H1 (cell line): ENCODE results near the gene CKLF. TPM values are rescaled to one million over a fixed set of nuclear protein-coding genes. Genes with fewer than 3 reads are reported as not detected.

ENCODE experiments used
- CTCF ChIA-PET: fragments of 300-600 bp; sonication (Branson Sonifier 250); formaldehyde crosslinking; loops from one replicate; lab custom pipeline; 2021; ENCODE audit not compliant: partially characterized antibody; lab: Charles Lee
- POLR2A ChIA-PET: fragments of 300-600 bp; sonication (Branson Sonifier 250); formaldehyde crosslinking; loops from one replicate; lab custom pipeline; 2021; ENCODE audit warnings: inconsistent platforms; ENCODE audit not compliant: partially characterized antibody; lab: Charles Lee
- DNase-seq, 2 experiments: peaks; one replicate each; pipeline versions ENCODE4 v3.0.0 to v3.0.0-alpha.2; 2010 to 2022; ENCODE audit warnings: low spot score in 2 of 2, low read depth in 1 of 2, mixed read lengths in 1 of 2
- FAIRE-seq: peaks from 2 replicates; lab custom pipeline; 2011; peaks lifted over from hg19 to GRCh38; lab: Jason Lieb, UNC
- H2AFZ ChIP-seq: 2 replicates; pipeline ENCODE4 v1.8.1; 2012; ENCODE audit warnings: low read length, inconsistent platforms
- H2AK5ac ChIP-seq: 2 replicates; pipeline ENCODE4 v1.6.1; 2013; ENCODE audit warnings: low read depth, low read length
- H2BK120ac ChIP-seq: replicated peaks from 2 replicates; pipeline ENCODE3; 2013; ENCODE audit warnings: low read depth, low read length, inconsistent platforms
- H2BK12ac ChIP-seq: 2 replicates; pipeline ENCODE4 v1.6.1; 2013; ENCODE audit warnings: low read depth, low read length
- H2BK15ac ChIP-seq: 2 replicates; pipeline ENCODE4 v1.6.1; 2013; ENCODE audit warnings: low read length
- H2BK20ac ChIP-seq: 2 replicates; pipeline ENCODE4 v1.6.1; 2013; ENCODE audit warnings: low read length
- H2BK5ac ChIP-seq: 2 replicates; pipeline ENCODE4 v1.6.1; 2013; ENCODE audit warnings: low read depth, low read length
- H3K14ac ChIP-seq: 2 replicates; pipeline ENCODE4 v1.6.1; 2013; ENCODE audit warnings: inconsistent platforms; ENCODE audit not compliant: insufficient read length
- H3K18ac ChIP-seq: 2 replicates; pipeline ENCODE4 v1.6.1; 2013; ENCODE audit warnings: low read length; ENCODE audit errors: extremely low read depth
- H3K23ac ChIP-seq: 2 replicates; pipeline ENCODE4 v1.6.1; 2013; ENCODE audit warnings: inconsistent platforms; ENCODE audit not compliant: insufficient read length
- H3K23me2 ChIP-seq: 2 replicates; pipeline ENCODE4 v1.6.1; 2013; ENCODE audit warnings: low read depth, low read length
- H3K27ac ChIP-seq: 2 replicates; pipeline ENCODE4 v1.6.1; 2011; ENCODE audit warnings: low read depth, low read length, inconsistent platforms
- H3K27me3 ChIP-seq, 4 experiments: replicated peaks in 1 of 4; 1 replicate in 1 of 4; 2 replicates in 3 of 4; pipeline versions ENCODE4 v1.6.1 to v1.8.1; 2011 to 2013; ENCODE audit warnings: low read length in 3 of 4, mild to moderate bottlenecking in 3 of 4, inconsistent platforms in 2 of 4, mixed read lengths in 2 of 4, moderate library complexity in 1 of 4; ENCODE audit not compliant: control insufficient read depth in 3 of 4, insufficient read depth in 3 of 4; ENCODE audit errors: extremely low read depth in 1 of 4
- H3K36me3 ChIP-seq, 4 experiments: 2 replicates each; pipeline versions ENCODE4 v1.6.1 to v1.8.1; 2011 to 2013; ENCODE audit warnings: mild to moderate bottlenecking in 4 of 4, low read length in 3 of 4, moderate library complexity in 2 of 4, control low read depth in 1 of 4, inconsistent platforms in 1 of 4; ENCODE audit not compliant: insufficient read depth in 4 of 4, control insufficient read depth in 2 of 4
- H3K4ac ChIP-seq: replicated peaks from 2 replicates; pipeline ENCODE3; 2013; ENCODE audit warnings: low read length, low read depth, mixed read lengths, inconsistent platforms; ENCODE audit not compliant: insufficient read length
- H3K4me1 ChIP-seq, 4 experiments: replicated peaks in 1 of 4; 1 replicate in 1 of 4; 2 replicates in 3 of 4; pipeline versions ENCODE4 v1.6.1 to v1.8.1; 2011 to 2013; ENCODE audit warnings: low read length in 3 of 4, inconsistent platforms in 2 of 4, mixed read lengths in 1 of 4; ENCODE audit not compliant: insufficient read depth in 4 of 4, control insufficient read depth in 3 of 4
- H3K4me2 ChIP-seq, 2 experiments: 2 replicates each; pipeline versions ENCODE4 v1.6.1 to v1.8.1; 2011 to 2013; ENCODE audit warnings: low read depth in 2 of 2, low read length in 2 of 2, control low read depth in 1 of 2, inconsistent platforms in 1 of 2, mild to moderate bottlenecking in 1 of 2; ENCODE audit not compliant: insufficient read depth in 1 of 2
- H3K4me3 ChIP-seq, 4 experiments: fragments of 200-600, 300-600 bp in 1 of 4; sonication (generic), shearing (Covaris generic), sonication (Bioruptor Twin) in 1 of 4; 2 replicates each; pipeline versions ENCODE4 v1.5.1 to v1.8.1; 2011 to 2016; ENCODE audit warnings: low read length in 4 of 4, low read depth in 3 of 4, control low read depth in 2 of 4, inconsistent platforms in 2 of 4, mild to moderate bottlenecking in 2 of 4, mixed read lengths in 1 of 4, moderate library complexity in 1 of 4; ENCODE audit not compliant: insufficient read depth in 2 of 4; ENCODE audit errors: extremely low read depth in 1 of 4
- H3K56ac ChIP-seq: replicated peaks from 2 replicates; pipeline ENCODE3; 2013; ENCODE audit warnings: low read depth, mild to moderate bottlenecking, mixed read lengths, low read length, inconsistent platforms; ENCODE audit not compliant: insufficient read length
- H3K79me1 ChIP-seq: 2 replicates; pipeline ENCODE4 v1.6.1; 2013; ENCODE audit warnings: low read depth, low read length, control low read depth
- H3K79me2 ChIP-seq, 2 experiments: 2 replicates each; pipeline versions ENCODE4 v1.6.1 to v1.8.1; 2012 to 2013; ENCODE audit warnings: low read length in 2 of 2, mild to moderate bottlenecking in 2 of 2, inconsistent platforms in 1 of 2; ENCODE audit not compliant: insufficient read depth in 2 of 2, control insufficient read depth in 1 of 2
- H3K9ac ChIP-seq, 4 experiments: replicated peaks in 1 of 4; 1 replicate in 1 of 4; 2 replicates in 3 of 4; pipeline versions ENCODE4 v1.6.1 to v1.8.1; 2011 to 2013; ENCODE audit warnings: low read depth in 3 of 4, low read length in 3 of 4, control low read depth in 2 of 4, mild to moderate bottlenecking in 2 of 4, moderate library complexity in 2 of 4, inconsistent platforms in 1 of 4; ENCODE audit errors: extremely low read depth in 1 of 4
- H3K9me3 ChIP-seq, 2 experiments: 2 replicates each; pipeline versions ENCODE4 v1.6.1 to v1.8.1; 2012 to 2013; ENCODE audit warnings: mild to moderate bottlenecking in 2 of 2, moderate library complexity in 2 of 2, control low read depth in 1 of 2, inconsistent platforms in 1 of 2, low read depth in 1 of 2, low read length in 1 of 2, mixed read lengths in 1 of 2; ENCODE audit not compliant: insufficient read depth in 2 of 2
- H4K20me1 ChIP-seq, 2 experiments: replicated peaks in 1 of 2; 2 replicates each; pipeline versions ENCODE3 to v1.8.1; 2011 to 2013; ENCODE audit warnings: inconsistent platforms in 2 of 2, low read length in 2 of 2, mild to moderate bottlenecking in 1 of 2; ENCODE audit not compliant: insufficient read depth in 2 of 2, control insufficient read depth in 1 of 2
- H4K5ac ChIP-seq: 2 replicates; pipeline ENCODE4 v1.6.1; 2013; ENCODE audit warnings: low read length, low read depth, mixed read lengths, inconsistent platforms; ENCODE audit not compliant: insufficient read length
- H4K8ac ChIP-seq: 2 replicates; pipeline ENCODE4 v1.8.0; 2013; ENCODE audit warnings: mild to moderate bottlenecking, moderate library complexity, low read length, inconsistent platforms; ENCODE audit not compliant: insufficient read depth; ENCODE audit errors: extremely low read depth
- H4K91ac ChIP-seq: replicated peaks from 2 replicates; pipeline ENCODE3; 2013; ENCODE audit warnings: low read length, mixed read lengths, inconsistent platforms; ENCODE audit not compliant: insufficient read length
- ASH2L ChIP-seq: fragments of 200-600, 300-600 bp; sonication (generic); IDR thresholded peaks from one replicate; pipeline ENCODE4 v1.7.1; 2017; ENCODE audit warnings: low read length
- BCL11A ChIP-seq, 2 experiments: IDR thresholded peaks; one replicate each; pipeline ENCODE4 v1.6.1; 2011; ENCODE audit warnings: low read depth in 2 of 2, low read length in 2 of 2, mild to moderate bottlenecking in 2 of 2
- KDM1A ChIP-seq: fragments of 200-600, 300-600 bp; sonication (generic); IDR thresholded peaks from 2 replicates; pipeline ENCODE4 v1.7.1; 2016; ENCODE audit warnings: mild to moderate bottlenecking, low read length, borderline replicate concordance
- RAD21 ChIP-seq, 2 experiments: IDR thresholded peaks in 1 of 2; conservative IDR thresholded peaks in 1 of 2; 2 replicates each; pipeline ENCODE4 v1.6.1; 2011; ENCODE audit warnings: low read depth in 2 of 2, low read length in 2 of 2, improper control_type of control experiment in 1 of 2, inconsistent platforms in 1 of 2, mild to moderate bottlenecking in 1 of 2, moderate library complexity in 1 of 2
- SIN3A ChIP-seq, 2 experiments: IDR thresholded peaks in 1 of 2; conservative IDR thresholded peaks in 1 of 2; 2 replicates each; pipeline ENCODE4 v1.6.1; 2011 to 2012; ENCODE audit warnings: low read length in 2 of 2, improper control_type of control experiment in 1 of 2, low read depth in 1 of 2, mild to moderate bottlenecking in 1 of 2
- WGBS, 2 experiments: shearing (Covaris generic) in 1 of 2; methylation state at CpG; one replicate each; pipeline versions ENCODE4 v1.1.6 to v1.1.7; 2013 to 2015; ENCODE audit warnings: low lambda C conversion rate in 2 of 2, mixed read lengths in 2 of 2, inconsistent platforms in 1 of 2, low coverage in 1 of 2, missing lambda C conversion rate in 1 of 2; ENCODE audit not compliant: insufficient replicate concordance in 2 of 2, insufficient coverage in 1 of 2, insufficient read length in 1 of 2; ENCODE audit errors: extremely low coverage in 1 of 2, missing lambda C conversion rate in 1 of 2; 5-methylcytosine and 5-hydroxymethylcytosine counted together
- polyA plus RNA-seq, 7 experiments: library from polyadenylated mRNA; depleted of rRNA in 3 of 7; stranded (reverse) in 5 of 7; unstranded in 2 of 7; fragments of >200 nt in 5 of 7; fragments of 200-250 nt in 2 of 7; gene quantifications; 1 replicate in 5 of 7; 2 replicates in 1 of 7; 4 replicates in 1 of 7; pipeline versions ENCODE4 v1.2.1 to v1.2.3, GENCODE V29; 2011 to 2013; ENCODE audit warnings: missing spikeins in 2 of 7, mixed read lengths in 2 of 7
- total RNA-seq: library from RNA; stranded (reverse); fragmentation: NEBNext Ultra II Directional; extraction: Animal tissue kit (Norgen Biotek cat#: 25700); gene quantifications from 2 replicates; pipeline ENCODE4 v1.2.1, GENCODE V29; 2021

CKLF gene
- total and polyA plus RNA-seq, 2 of the 8 experiments (the other 6 are each of a cell fraction or from before 2014, with no cell fraction given), result 21.1 to 63.5 TPM

- CTCF ChIA-PET, result no interaction called here
- Histone ChIP-seq H3K27me3 (no peaks in the 10 kb centered on the region), H2BK12ac (peak overlapping the region; percentile 60; the same call in 1 of the 2 replicates), H3K4ac (peak overlapping the region; percentile 71), H3K18ac (peak overlapping the region; percentile 19), H2BK20ac (no peak overlapping the region), H2BK15ac (0 out of 2 replicates have a peak overlapping the region, but pooled peaks have one; percentile 29), H4K20me1 (peaks cover 1 to 13% of the 10 kb centered on the region in 2 experiments), H3K14ac (no peak overlapping the region), H3K23me2 (peaks cover 7% of the 10 kb centered on the region), H3K9me3 (no peaks in the 10 kb centered on the region), H3K79me2 (peaks cover 0 to 3% of the 10 kb centered on the region in 2 experiments; a peak in 2 of 4 replicates), H2AFZ (no peak overlapping the region), H3K4me3 (peak overlapping the region; percentile 53 to 96 (median 54)), H3K4me2 (peak overlapping the region; percentile 47 to 68), H4K5ac (no peak overlapping the region), H2AK5ac (peak overlapping the region; percentile 69; the same call in 1 of the 2 replicates), H3K36me3 (peaks cover 3 to 8% (median 7%) of the 10 kb centered on the region in 4 experiments; a peak in 4 of 8 replicates), H3K9ac (peak overlapping the region in 2 of 4 experiments; percentile 24 to 45; a peak in 1 of 7 replicates), H3K4me1 (peaks cover 0 to 27% (median 13%) of the 10 kb centered on the region in 4 experiments; a peak in 6 of 7 replicates), H2BK5ac (no peak overlapping the region), H2BK120ac (no peak overlapping the region), H3K79me1 (peaks cover 5% of the 10 kb centered on the region; the same call in 1 of the 2 replicates), H4K8ac (0 out of 2 replicates have a peak overlapping the region, but pooled peaks have one; percentile 14), H3K23ac (no peak overlapping the region), H3K56ac (no peak overlapping the region), H4K91ac (no peak overlapping the region), H3K27ac (no peak overlapping the region)
- DNase-seq (peak in 1 of 2 experiments; percentile 66), FAIRE-seq (no peak)
- POLR2A ChIA-PET, result no interaction called here
- WGBS, 2 experiments, result 17% methylated on average over 19 of the region's 61 CpGs; no CpG with 5 or more reads in 1 of the 2 experiments
- TF ChIP-seq BCL11A (IDR thresholded peaks at IDR 0.05; ENCODE audit: low read depth in 2 of 2, low read length in 2 of 2) (no peak), ASH2L (peak; percentile 40), SIN3A (conservative IDR thresholded peaks at IDR 0.05 in 1 of 2, IDR thresholded peaks at IDR 0.05 in 1 of 2; ENCODE audit: low read depth in 1 of 2, low read length in 2 of 2) (0 out of 4 replicates have a peak, but pooled peaks of 1 of the 2 experiments have one; percentile 33), KDM1A (peak; percentile 52; the same call in 1 of the 2 replicates), RAD21 (IDR thresholded peaks at IDR 0.05 in 1 of 2, conservative IDR thresholded peaks at IDR 0.05 in 1 of 2; ENCODE audit: low read depth in 2 of 2, low read length in 2 of 2) (no peak)
Observed at GRCh38 chr16:66605177-66605978, 53.0 kb downstream of the CKLF start.
